OCI-LY7 (cell line): ENCODE measurements around the gene LRRK1. TPM values are rescaled to one million over a fixed set of nuclear protein-coding genes. Genes with fewer than 3 reads are reported as not detected.

ENCODE experiments used
- BruUV-seq: library from RNA; stranded (reverse); fragments of 400-500 nt; replicated peaks from 2 replicates; lab custom pipeline; 2021; lab: Mats Ljungman, UMichigan
- CTCF ChIA-PET: fragments of 300-600 bp; sonication (Branson Sonifier 250); formaldehyde crosslinking; loops from one replicate; lab custom pipeline; 2022; ENCODE audit warnings: antibody characterized with exemption; ENCODE audit not compliant: unreplicated experiment; lab: Charles Lee
- POLR2A ChIA-PET: fragments of 300-600 bp; sonication (Branson Sonifier 250); formaldehyde crosslinking; loops from one replicate; lab custom pipeline; 2022; ENCODE audit warnings: antibody characterized with exemption; lab: Charles Lee
- DNase-seq: peaks from one replicate; pipeline ENCODE4 v3.0.0-alpha.2; 2015; ENCODE audit warnings: low spot score
- H2AFZ ChIP-seq: fragments of 200-600 bp; sonication (generic), shearing (Covaris generic); 2 replicates; pipeline ENCODE4 v1.6.1; 2014; ENCODE audit warnings: mild to moderate bottlenecking, antibody characterized with exemption, low read length, moderate library complexity
- H3K27ac ChIP-seq: fragments of 200-600 bp; sonication (generic); 2 replicates; pipeline ENCODE4 v1.5.1; 2014; ENCODE audit warnings: mixed run types, low read depth, mild to moderate bottlenecking, moderate library complexity, low read length, inconsistent platforms; ENCODE audit not compliant: poor library complexity, severe bottlenecking
- H3K36me3 ChIP-seq: fragments of 200-600 bp; sonication (generic); 2 replicates; pipeline ENCODE4 v1.6.1; 2014; ENCODE audit warnings: mild to moderate bottlenecking, antibody characterized with exemption, low read length, moderate library complexity, mixed read lengths; ENCODE audit not compliant: insufficient read depth
- H3K4me1 ChIP-seq: fragments of 200-600 bp; sonication (generic); 2 replicates; pipeline ENCODE4 v1.5.1; 2014; ENCODE audit warnings: mild to moderate bottlenecking, low read length; ENCODE audit not compliant: insufficient read depth, poor library complexity, severe bottlenecking
- H3K4me2 ChIP-seq: fragments of 200-600 bp; sonication (generic); 2 replicates; pipeline ENCODE4 v1.6.1; 2014; ENCODE audit warnings: mild to moderate bottlenecking, low read length
- H3K4me3 ChIP-seq: fragments of 200-600 bp; sonication (generic); 2 replicates; pipeline ENCODE4 v1.5.1; 2014; ENCODE audit warnings: mild to moderate bottlenecking, low read depth, low read length; ENCODE audit not compliant: poor library complexity, severe bottlenecking
- H3K79me2 ChIP-seq: fragments of 200-600 bp; sonication (generic); 2 replicates; pipeline ENCODE4 v1.6.1; 2016; ENCODE audit warnings: low read depth, mild to moderate bottlenecking, low read length, moderate library complexity, mixed read lengths; ENCODE audit not compliant: insufficient read depth
- H3K9me2 ChIP-seq: fragments of 200-600 bp; sonication (generic); 2 replicates; pipeline ENCODE4 v1.6.1; 2016; ENCODE audit warnings: mild to moderate bottlenecking, low read length, mixed read lengths; ENCODE audit not compliant: insufficient read depth
- H3K9me3 ChIP-seq: fragments of 200-600 bp; sonication (generic); 2 replicates; pipeline ENCODE4 v1.6.1; 2014; ENCODE audit warnings: mild to moderate bottlenecking, mixed run types, low read length, mixed read lengths
- H4K20me1 ChIP-seq: fragments of 200-600 bp; sonication (generic); 2 replicates; pipeline ENCODE4 v1.6.1; 2014; ENCODE audit warnings: mild to moderate bottlenecking, antibody characterized with exemption, low read length, moderate library complexity, mixed read lengths; ENCODE audit not compliant: insufficient read depth
- CTCF ChIP-seq: fragments of 200-600 bp; sonication (generic); conservative IDR thresholded peaks from 2 replicates; pipeline ENCODE4 v1.5.1; 2014; ENCODE audit warnings: mild to moderate bottlenecking, antibody characterized with exemption, low read length, moderate library complexity, mixed read lengths
- EZH2phosphoT487 ChIP-seq: fragments of 200-600 bp; sonication (generic); IDR thresholded peaks from 2 replicates; pipeline ENCODE4 v1.6.1; 2018; ENCODE audit warnings: low read depth, borderline replicate concordance, mild to moderate bottlenecking, mixed run types, antibody characterized with exemption, low read length, moderate library complexity, mixed read lengths
- intact Hi-C: fragments of 100-400 bp; cut with micrococcal nuclease; formaldehyde crosslinking; loops from one replicate; pipeline ENCODE4 v1.10.0; 2022; ENCODE audit not compliant: unreplicated experiment
- total RNA-seq, 2 experiments: library from RNA; depleted of rRNA in 1 of 2; stranded (reverse); fragments of >200 nt in 1 of 2; shearing (Covaris generic) in 1 of 2; gene quantifications; 2 replicates each; pipeline ENCODE4 v1.2.3, GENCODE V29; 2014 to 2022

LRRK1 gene
- total RNA-seq, 2 experiments from 2014 or later, result 92.3 to 233 TPM

GRCh38 chr15:101111570-101112262 is 192.6 kb downstream of the LRRK1 start:
- no peak for DNase-seq
- H3K9me3 ChIP-seq, result no peaks in the 10 kb centered on the region
- no peaks in the 10 kb centered on the region for H4K20me1 ChIP-seq
- BruUV-seq, result no TSS peak
- H3K4me1 ChIP-seq, result no peaks in the 10 kb centered on the region
- POLR2A ChIA-PET, result no interaction called here
- CTCF ChIA-PET, result no interaction called here
- H3K4me3 ChIP-seq, result no peak overlapping the region
- no peaks in the 10 kb centered on the region for H3K36me3 ChIP-seq
- H3K79me2 ChIP-seq, result no peaks in the 10 kb centered on the region
- no peak overlapping the region for H3K27ac ChIP-seq
- TF ChIP-seq CTCF (no peak), EZH2phosphoT487 (no peak)
- H3K9me2 ChIP-seq, result no peaks in the 10 kb centered on the region
- no peak overlapping the region for H2AFZ ChIP-seq
- intact Hi-C loops, result no loop called here
- H3K4me2 ChIP-seq, result no peak overlapping the region

GRCh38 chr15:101112336-101113113 is 193.4 kb downstream of the LRRK1 start:
- no TSS peak for BruUV-seq
- Histone ChIP-seq H4K20me1 (no peaks in the 10 kb centered on the region), H3K36me3 (no peaks in the 10 kb centered on the region), H3K9me3 (no peaks in the 10 kb centered on the region), H3K79me2 (no peaks in the 10 kb centered on the region), H3K4me3 (no peak overlapping the region), H3K27ac (no peak overlapping the region), H3K4me1 (no peaks in the 10 kb centered on the region), H3K4me2 (no peak overlapping the region), H3K9me2 (no peaks in the 10 kb centered on the region), H2AFZ (no peak overlapping the region)
- ChIA-PET CTCF (no interaction called here), POLR2A (no interaction called here)
- TF ChIP-seq CTCF, result no peak
- no peak for TF ChIP-seq EZH2phosphoT487
- intact Hi-C loops, result no loop called here
- DNase-seq, result no peak
